Stomach (tissue), 4 donors: ENCODE results near the gene SIGLEC7.

Experiments used
- CTCF ChIP-seq, 7 experiments: fragments of 450-650 bp in 4 of 7; fragments of 200-600 bp in 3 of 7; sonication (generic) in 3 of 7; IDR thresholded peaks; one replicate each; pipeline ENCODE4 v1.5.1; 2016 to 2019; ENCODE audit warnings: antibody characterized with exemption in 7 of 7, control low read depth in 2 of 7, mild to moderate bottlenecking in 1 of 7
- EP300 ChIP-seq: sonication (generic); formaldehyde crosslinking; IDR thresholded peaks from one replicate; pipeline ENCODE4 v1.6.1; 2017; ENCODE audit warnings: antibody characterized with exemption
- POLR2A ChIP-seq, 4 donors: fragments of 450-650 bp; IDR thresholded peaks; one replicate each; pipeline ENCODE4 v1.6.1; 2016; ENCODE audit warnings: antibody characterized with exemption in 4 of 4, control low read depth in 2 of 4, mild to moderate bottlenecking in 1 of 4, moderate library complexity in 1 of 4
- POLR2AphosphoS5 ChIP-seq, 3 donors: sonication (generic); formaldehyde crosslinking; IDR thresholded peaks; one replicate each; pipeline ENCODE4 v1.6.1; 2016; ENCODE audit warnings: antibody characterized with exemption in 3 of 3

DNA sequence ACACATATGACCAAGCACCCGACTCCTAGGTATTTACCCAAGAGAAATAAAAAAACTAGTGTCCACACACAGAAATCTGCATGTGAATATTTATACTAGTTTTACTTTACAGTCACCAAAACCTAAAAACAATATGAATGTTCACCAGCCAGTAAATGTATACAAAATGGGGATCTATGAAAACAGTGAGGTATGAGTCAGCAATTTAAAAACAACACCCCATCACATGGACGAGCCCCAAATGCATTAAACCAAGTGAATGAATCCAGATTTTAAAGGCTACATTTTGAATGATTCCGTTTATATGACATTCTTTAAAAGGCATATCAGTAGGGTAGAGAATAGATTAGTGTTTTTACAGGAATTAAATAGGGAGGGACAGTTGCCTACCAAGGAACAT, 22.1 kb downstream of the SIGLEC7 start:
- no peak for TF ChIP-seq CTCF (IDR thresholded peaks at IDR 0.05)
- TF ChIP-seq POLR2A (IDR thresholded peaks at IDR 0.05) = no peak
- no peak for TF ChIP-seq POLR2AphosphoS5 (IDR thresholded peaks at IDR 0.05)
- TF ChIP-seq EP300 = no peak
